Esophagus muscularis mucosa (tissue), 4 donors: ENCODE results near the gene SPSB2. TPM values are rescaled to one million over a fixed set of nuclear protein-coding genes. Genes with fewer than 3 reads are reported as not detected.

Source experiments
- DNase-seq: peaks from one replicate; pipeline ENCODE4 v3.0.0-alpha.2; 2017; ENCODE audit errors: extremely low spot score
- H3K27ac ChIP-seq, 4 donors: fragments of 200-600 bp; sonication (generic); replicated peaks in 1 of 4; 1 replicate in 3 of 4; 2 replicates in 1 of 4; pipeline ENCODE4 v1.5.1; 2016 to 2019; ENCODE audit warnings: mild to moderate bottlenecking in 1 of 4
- H3K27me3 ChIP-seq, 4 donors: fragments of 200-600 bp; sonication (generic); one replicate each; pipeline versions ENCODE4 v1.5.1 to v1.6.0; 2016 to 2019
- H3K36me3 ChIP-seq, 4 donors: fragments of 200-600 bp; sonication (generic); one replicate each; pipeline ENCODE4 v1.5.1; 2016 to 2019
- H3K4me1 ChIP-seq, 4 donors: fragments of 200-600 bp; sonication (generic); one replicate each; pipeline ENCODE4 v1.5.1; 2016 to 2019
- H3K4me3 ChIP-seq, 4 donors: fragments of 200-600 bp; sonication (generic); 1 replicate in 2 of 4; 2 replicates in 2 of 4; pipeline ENCODE4 v1.5.1; 2016 to 2019; ENCODE audit warnings: mild to moderate bottlenecking in 4 of 4, moderate library complexity in 1 of 4
- H3K9me3 ChIP-seq, 4 donors: fragments of 200-600 bp; sonication (generic); 1 replicate in 3 of 4; 2 replicates in 1 of 4; pipeline ENCODE4 v1.5.1; 2016 to 2019
- EP300 ChIP-seq: sonication (generic); formaldehyde crosslinking; IDR thresholded peaks from one replicate; pipeline ENCODE4 v1.6.1; 2017; ENCODE audit warnings: antibody characterized with exemption
- POLR2A ChIP-seq: fragments of 450-650 bp; IDR thresholded peaks from one replicate; pipeline ENCODE4 v1.6.1; 2017; ENCODE audit warnings: antibody characterized with exemption, moderate library complexity, mild to moderate bottlenecking, low read depth
- POLR2AphosphoS5 ChIP-seq, 2 donors: sonication (generic); formaldehyde crosslinking; IDR thresholded peaks; one replicate each; pipeline ENCODE4 v1.6.1; 2017; ENCODE audit warnings: antibody characterized with exemption in 2 of 2
- WGBS: methylation state at CpG from one replicate; pipeline ENCODE4 v1.1.5; 2018; 5-methylcytosine and 5-hydroxymethylcytosine counted together
- intact Hi-C: fragments of 100-400 bp; cut with DNase I; formaldehyde crosslinking; loops from one replicate; pipeline ENCODE4 v1.15.1; 2023
- total RNA-seq, 4 donors: library from RNA; depleted of rRNA; stranded (reverse); fragments of >200 nt; gene quantifications; one replicate each; pipeline versions ENCODE4 v1.1.0 to v1.2.1, GENCODE V29; 2016
- TF ChIP-seq, protein P1 (sequence below), 3 experiments: fragments of 200-600 bp in 2 of 3; fragments of 450-650 bp in 1 of 3; sonication (generic) in 2 of 3; IDR thresholded peaks; one replicate each; pipeline ENCODE4 v1.5.1; 2017 to 2019; ENCODE audit warnings: antibody characterized with exemption in 3 of 3, mild to moderate bottlenecking in 2 of 3, moderate library complexity in 1 of 3

The SPSB2 gene
- total RNA-seq, 4 donors from 2014 or later = 4.2 to 10.8 (median 8.5) TPM

GRCh38 chr12:6858799-6859198 lies 14.3 kb downstream of the SPSB2 start:
- Histone ChIP-seq H3K27me3 (no peaks in the 10 kb centered on the region), H3K9me3 (no peaks in the 10 kb centered on the region), H3K4me1 (peaks cover 0 to 7% (median 2%) of the 10 kb centered on the region in 4 donors), H3K4me3 (no peak overlapping the region), H3K36me3 (peaks cover 63 to 89% (median 86%) of the 10 kb centered on the region in 4 donors), H3K27ac (no peak overlapping the region)
- WGBS = 94% methylated on average over 2 of the region's 2 CpGs
- TF ChIP-seq, protein P1, sequence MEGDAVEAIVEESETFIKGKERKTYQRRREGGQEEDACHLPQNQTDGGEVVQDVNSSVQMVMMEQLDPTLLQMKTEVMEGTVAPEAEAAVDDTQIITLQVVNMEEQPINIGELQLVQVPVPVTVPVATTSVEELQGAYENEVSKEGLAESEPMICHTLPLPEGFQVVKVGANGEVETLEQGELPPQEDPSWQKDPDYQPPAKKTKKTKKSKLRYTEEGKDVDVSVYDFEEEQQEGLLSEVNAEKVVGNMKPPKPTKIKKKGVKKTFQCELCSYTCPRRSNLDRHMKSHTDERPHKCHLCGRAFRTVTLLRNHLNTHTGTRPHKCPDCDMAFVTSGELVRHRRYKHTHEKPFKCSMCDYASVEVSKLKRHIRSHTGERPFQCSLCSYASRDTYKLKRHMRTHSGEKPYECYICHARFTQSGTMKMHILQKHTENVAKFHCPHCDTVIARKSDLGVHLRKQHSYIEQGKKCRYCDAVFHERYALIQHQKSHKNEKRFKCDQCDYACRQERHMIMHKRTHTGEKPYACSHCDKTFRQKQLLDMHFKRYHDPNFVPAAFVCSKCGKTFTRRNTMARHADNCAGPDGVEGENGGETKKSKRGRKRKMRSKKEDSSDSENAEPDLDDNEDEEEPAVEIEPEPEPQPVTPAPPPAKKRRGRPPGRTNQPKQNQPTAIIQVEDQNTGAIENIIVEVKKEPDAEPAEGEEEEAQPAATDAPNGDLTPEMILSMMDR (IDR thresholded peaks at IDR 0.05) = no peak
- intact Hi-C loops = no loop called here
- no peak for DNase-seq

DNA sequence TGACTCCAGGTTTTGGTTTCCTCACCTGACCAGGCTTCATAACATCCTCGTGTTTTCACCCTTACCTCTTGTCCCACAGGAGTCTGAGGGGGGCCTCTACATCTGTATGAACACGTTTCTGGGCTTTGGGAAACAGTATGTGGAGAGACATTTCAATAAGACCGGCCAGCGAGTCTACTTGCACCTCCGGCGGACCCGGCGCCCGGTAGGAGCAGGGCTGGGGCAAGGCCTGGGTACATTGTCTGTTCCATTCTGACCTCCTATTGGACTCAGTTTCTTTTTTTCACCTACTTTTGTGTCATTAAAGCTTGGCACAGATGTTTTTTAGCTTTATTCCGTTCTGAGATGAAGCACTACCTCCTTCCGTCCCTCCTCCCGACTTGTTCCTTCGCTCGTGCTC lies 17.8 kb downstream of the SPSB2 start:
- Histone ChIP-seq H3K27me3 (no peaks in the 10 kb centered on the region), H3K4me1 (peaks cover 13 to 26% (median 20%) of the 10 kb centered on the region in 4 donors), H3K9me3 (no peaks in the 10 kb centered on the region), H3K27ac (no peak overlapping the region), H3K36me3 (peaks cover 43 to 56% (median 51%) of the 10 kb centered on the region in 4 donors), H3K4me3 (no peak overlapping the region)
- no peak for DNase-seq
- WGBS = 93% methylated on average over 14 of the region's 14 CpGs
- intact Hi-C loops = no loop called here
- no peak for TF ChIP-seq POLR2AphosphoS5 (IDR thresholded peaks at IDR 0.05)
- TF ChIP-seq POLR2A = no peak

DNA sequence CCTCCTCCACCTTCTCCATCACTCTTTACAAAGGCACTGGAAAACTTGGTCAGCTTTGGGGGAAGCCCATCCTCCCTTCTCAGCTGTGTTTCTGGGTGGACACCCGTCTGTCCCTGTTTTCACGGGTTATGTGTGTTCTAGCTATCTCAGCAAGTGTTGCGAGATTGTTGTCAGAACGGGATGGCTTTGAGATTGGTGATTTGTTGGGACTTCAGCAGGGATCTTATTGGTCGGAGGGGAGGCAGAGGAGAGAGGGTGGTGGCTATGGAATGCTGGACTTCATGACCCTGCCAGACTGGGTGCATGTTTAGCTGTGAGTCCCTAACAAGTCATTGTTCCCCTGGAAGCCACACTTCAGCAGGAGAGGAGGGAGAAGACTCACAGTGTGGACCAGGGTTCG lies 19.1 kb downstream of the SPSB2 start:
- Histone ChIP-seq H3K27me3 (no peaks in the 10 kb centered on the region), H3K4me3 (no peak overlapping the region), H3K27ac (peak overlapping the region; percentile 92 to 98 (median 95)), H3K4me1 (peaks cover 13 to 26% (median 20%) of the 10 kb centered on the region in 4 donors), H3K9me3 (no peaks in the 10 kb centered on the region), H3K36me3 (peaks cover 30 to 47% (median 42%) of the 10 kb centered on the region in 4 donors)
- TF ChIP-seq, protein P1 (IDR thresholded peaks at IDR 0.05) = no peak
- TF ChIP-seq EP300 (no peak), POLR2A (no peak), POLR2AphosphoS5 (IDR thresholded peaks at IDR 0.05) (no peak)
- WGBS = 73% methylated on average over 6 of the region's 6 CpGs
- no peak for DNase-seq
- intact Hi-C loops = no loop called here

- DNase-seq = no peak
- Histone ChIP-seq H3K4me3 (peak overlapping the region in 1 of 4 donors; percentile 61), H3K36me3 (peaks cover 26 to 47% (median 40%) of the 10 kb centered on the region in 4 donors), H3K9me3 (no peaks in the 10 kb centered on the region), H3K27ac (peak overlapping the region; percentile 92 to 98 (median 95)), H3K4me1 (peaks cover 13 to 26% (median 20%) of the 10 kb centered on the region in 4 donors), H3K27me3 (no peaks in the 10 kb centered on the region)
- intact Hi-C loops = no loop called here
- 71% methylated on average over 1 of the region's 1 CpG for WGBS
- TF ChIP-seq, protein P1 (IDR thresholded peaks at IDR 0.05) = no peak
- TF ChIP-seq POLR2AphosphoS5 (IDR thresholded peaks at IDR 0.05) (no peak), EP300 (no peak), POLR2A (no peak)
Observed at GRCh38 chr12:6853626-6854025, 19.5 kb downstream of the SPSB2 start.

DNA sequence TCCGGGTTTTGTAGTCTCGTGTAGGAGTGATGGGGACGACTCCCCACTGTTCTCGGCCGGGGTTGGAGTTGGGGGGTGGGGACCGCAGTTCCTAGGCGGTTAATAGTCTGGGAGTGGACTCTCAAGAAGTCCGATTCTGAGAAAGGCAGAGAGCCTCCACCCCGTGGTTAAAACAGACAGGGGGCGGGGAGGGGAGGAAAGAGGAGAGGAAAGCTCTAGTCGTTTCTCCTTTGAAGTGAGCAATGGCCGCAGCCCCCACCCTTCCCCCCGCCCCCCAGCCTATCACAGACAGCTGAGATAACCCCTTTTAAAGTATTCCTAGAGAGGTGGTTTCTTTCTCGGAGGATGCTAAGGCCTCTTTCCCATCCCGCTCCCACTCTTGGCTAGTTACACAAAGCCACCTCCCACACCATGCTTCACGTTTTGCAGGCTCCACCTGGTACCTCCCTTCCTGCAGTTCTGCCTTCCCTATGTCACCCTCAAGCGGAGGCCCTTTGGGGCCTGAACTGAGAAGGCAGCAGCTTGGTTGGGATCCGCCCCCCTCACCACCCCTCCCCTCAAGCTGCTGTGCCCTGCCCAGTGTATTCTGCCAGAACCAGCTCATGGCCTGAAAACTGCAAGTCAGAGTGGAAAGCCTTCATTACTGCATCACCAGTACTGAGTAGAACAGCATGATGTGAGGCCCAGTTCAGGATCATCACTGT lies 20.3 kb downstream of the SPSB2 start:
- peak overlapping the region; percentile 61 to 94 (median 68) for H3K4me3 ChIP-seq
- no peak for DNase-seq
- intact Hi-C loops = no loop called here
- H3K4me1 ChIP-seq = peaks cover 13 to 26% (median 20%) of the 10 kb centered on the region in 4 donors
- H3K9me3 ChIP-seq = no peaks in the 10 kb centered on the region
- no peaks in the 10 kb centered on the region for H3K27me3 ChIP-seq
- TF ChIP-seq EP300 = no peak
- TF ChIP-seq, protein P1 (IDR thresholded peaks at IDR 0.05) = peak in 1 of 3 experiments; percentile 4
- peaks cover 18 to 43% (median 32%) of the 10 kb centered on the region in 4 donors for H3K36me3 ChIP-seq
- H3K27ac ChIP-seq = peak overlapping the region; percentile 92 to 98 (median 95)
- 2% methylated on average over 17 of the region's 18 CpGs for WGBS
